Eye (tissue), 1 donor: ENCODE data around the gene UBL3.

Source experiments
- DNase-seq: peaks from one replicate; pipeline ENCODE4 v3.0.0-alpha.2; 2015

Gene UBL3

DNA sequence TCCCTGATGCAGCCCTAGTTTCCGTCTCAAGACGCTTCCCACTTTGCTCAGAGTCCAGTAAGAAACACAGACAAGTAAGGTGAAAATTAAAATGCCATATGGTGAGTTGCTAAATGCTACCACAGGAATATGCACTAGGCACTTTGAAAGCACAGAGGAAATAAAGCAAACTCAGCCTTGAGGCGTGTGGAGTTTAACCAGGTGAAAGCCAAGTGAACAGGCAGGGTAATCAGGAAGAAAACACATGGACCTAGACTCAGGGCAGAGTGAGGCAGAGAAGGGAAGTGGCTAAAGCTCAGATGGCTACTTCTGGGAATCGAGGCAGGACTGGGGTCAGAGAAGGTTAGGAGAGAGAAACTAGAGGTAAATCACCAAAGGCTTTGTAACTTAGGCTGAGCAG lies 5.4 kb upstream of the UBL3 start:
- no peak for DNase-seq

DNA sequence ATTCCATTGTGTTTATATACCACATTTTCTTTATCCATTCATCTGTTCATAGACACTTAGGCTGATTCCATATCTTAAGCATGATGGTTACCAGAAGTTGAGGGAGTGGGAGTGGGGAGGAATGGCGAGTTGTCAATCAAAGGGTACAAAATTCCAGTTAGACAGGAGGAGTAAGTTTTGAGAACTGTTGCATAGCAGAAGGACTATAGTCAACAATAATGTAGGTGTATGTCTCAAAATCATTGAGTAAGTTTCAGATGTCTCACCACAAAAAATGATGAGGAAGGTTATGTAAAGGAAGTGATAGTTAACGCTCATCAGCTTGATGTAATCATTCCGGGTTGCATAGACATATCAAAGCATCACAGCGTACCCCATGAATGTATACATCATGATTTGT lies 4.6 kb upstream of the UBL3 start:
- DNase-seq: no peak

DNA sequence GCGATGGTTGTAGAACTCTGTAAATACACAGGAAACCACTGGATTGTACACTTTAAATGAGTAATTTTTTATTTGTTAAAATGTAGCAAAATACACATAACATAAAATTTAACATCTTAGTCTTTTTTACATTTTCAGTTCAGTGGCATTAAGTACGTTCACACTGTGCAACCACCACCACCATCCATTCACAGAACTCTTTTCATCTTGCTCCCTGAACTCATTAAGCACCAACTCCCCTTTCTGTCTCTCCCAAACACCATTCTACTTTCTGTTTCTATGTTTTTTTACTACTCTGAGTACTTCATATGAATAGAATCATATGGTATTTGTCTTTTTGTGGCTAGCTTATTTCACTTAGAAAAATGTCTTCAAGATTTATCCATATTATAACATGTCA lies 2.7 kb upstream of the UBL3 start:
- no peak for DNase-seq

- no peak for DNase-seq
These were observed 2.1 kb upstream of the UBL3 start for GRCh38 chr13:29852472-29853054.

- DNase-seq: peak; percentile 89
These were observed 645 bp downstream of the UBL3 start for GRCh38 chr13:29849731-29850212.

DNA sequence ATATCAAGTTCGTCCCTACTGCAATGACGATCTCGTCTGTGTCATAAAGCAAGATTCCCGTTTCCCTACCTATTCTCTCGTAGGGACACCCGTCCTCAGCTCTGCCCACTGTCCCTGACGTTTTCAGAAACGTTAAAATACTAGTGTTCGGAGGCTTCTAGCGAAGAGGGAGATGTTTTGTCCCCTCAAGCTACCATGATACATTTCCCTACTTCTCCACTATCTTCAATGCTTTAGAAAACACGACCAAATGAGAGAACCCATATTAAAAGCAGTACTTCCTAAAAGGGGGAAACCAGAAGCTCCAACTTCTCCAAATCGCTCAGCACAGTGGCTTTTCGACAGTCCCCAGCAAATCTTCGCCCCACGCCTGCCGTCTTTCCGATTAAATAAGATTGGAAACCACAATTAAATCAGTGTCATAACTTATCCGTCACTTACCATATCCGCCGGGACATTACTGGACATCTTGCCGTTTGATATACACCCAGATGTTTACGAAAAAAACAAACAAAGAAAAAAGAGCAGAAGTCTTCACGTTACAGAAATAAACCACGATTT lies 1.3 kb downstream of the UBL3 start:
- peak; percentile 81 for DNase-seq

- DNase-seq: peak; percentile 81
These were observed 2.9 kb downstream of the UBL3 start for GRCh38 chr13:29847501-29847983.

- DNase-seq: peak; percentile 35
These were observed 3.8 kb downstream of the UBL3 start for GRCh38 chr13:29846475-29847256.

DNA sequence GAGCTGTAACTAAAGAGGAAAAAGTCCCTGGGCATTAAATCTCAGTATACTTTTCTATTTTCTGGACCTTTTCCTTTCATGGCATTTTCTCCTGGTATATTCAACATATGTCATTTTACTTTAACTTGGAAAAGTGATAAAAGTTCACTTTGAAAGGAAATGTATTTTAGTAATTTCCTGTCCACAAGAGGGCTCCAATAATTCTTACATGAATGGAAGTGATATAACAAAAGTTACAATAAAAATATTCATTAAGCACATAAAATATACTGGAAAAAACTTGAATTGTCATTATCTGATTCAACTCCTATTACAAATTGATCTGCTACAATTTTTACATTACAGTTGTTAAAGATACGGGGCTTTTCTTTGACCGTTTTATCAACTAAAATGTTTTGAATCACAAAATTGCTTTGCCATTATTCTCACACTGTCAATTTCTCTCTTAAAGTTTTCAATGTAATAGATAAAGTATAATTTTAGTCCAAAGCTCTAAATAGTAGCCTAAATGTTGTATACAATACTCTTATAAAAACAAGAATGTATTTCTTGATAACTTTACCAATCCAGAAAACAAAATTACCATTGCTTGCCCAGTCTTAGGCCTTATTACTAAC lies 4.9 kb downstream of the UBL3 start:
- DNase-seq: no peak

GRCh38 chr13:29844441-29844840 lies 6.0 kb downstream of the UBL3 start:
- no peak for DNase-seq

- DNase-seq: no peak
These were observed 9.8 kb downstream of the UBL3 start for GRCh38 chr13:29840585-29840984.

GRCh38 chr13:29835280-29836061 lies 14.9 kb downstream of the UBL3 start:
- no peak for DNase-seq

DNA sequence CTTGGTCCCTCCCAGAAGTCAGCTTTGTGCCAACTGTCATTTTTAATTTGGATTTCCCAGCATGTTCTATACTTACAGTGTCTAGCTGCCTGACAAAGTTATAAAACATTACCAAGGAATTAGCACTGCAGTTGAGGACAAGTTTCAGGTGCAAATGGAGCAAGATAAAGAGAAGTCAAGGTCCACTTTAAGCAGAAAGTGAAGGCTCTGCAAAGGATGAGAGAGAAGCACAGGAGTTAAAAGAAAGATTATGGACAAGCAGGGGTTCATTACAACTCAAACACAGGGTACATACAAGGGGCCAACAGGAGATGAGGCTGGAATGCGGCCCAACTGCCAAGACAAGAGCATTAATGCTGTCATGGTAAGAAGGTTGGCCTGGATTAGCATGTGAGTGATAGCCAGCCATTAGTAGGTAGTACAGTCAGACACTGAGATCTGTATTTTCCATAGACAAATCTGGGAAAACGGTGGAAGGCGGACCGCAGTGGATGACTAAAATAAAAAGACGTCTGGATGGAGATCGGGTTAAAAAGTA lies 17.6 kb downstream of the UBL3 start:
- DNase-seq: no peak

GRCh38 chr13:29830000-29830399 lies 20.4 kb downstream of the UBL3 start:
- no peak for DNase-seq

DNA sequence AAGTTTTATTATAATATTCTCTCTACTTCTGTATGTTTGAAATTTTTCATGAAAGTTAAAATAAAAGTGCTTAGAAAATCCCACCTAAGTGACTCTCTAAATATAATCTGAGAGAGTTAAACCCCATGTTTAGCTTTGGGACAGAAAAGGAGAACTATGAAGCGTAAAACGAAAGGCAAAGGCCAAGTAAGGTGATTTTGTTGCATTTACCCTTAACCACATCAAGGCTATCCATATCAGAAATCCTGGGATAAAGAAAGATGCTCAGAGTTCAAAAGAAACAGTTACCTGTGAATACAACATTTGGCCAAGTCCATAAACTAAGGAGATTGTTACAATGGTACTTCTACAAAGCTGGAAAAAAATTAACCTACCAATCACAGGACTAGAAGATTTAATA lies 31.3 kb downstream of the UBL3 start:
- no peak for DNase-seq

DNA sequence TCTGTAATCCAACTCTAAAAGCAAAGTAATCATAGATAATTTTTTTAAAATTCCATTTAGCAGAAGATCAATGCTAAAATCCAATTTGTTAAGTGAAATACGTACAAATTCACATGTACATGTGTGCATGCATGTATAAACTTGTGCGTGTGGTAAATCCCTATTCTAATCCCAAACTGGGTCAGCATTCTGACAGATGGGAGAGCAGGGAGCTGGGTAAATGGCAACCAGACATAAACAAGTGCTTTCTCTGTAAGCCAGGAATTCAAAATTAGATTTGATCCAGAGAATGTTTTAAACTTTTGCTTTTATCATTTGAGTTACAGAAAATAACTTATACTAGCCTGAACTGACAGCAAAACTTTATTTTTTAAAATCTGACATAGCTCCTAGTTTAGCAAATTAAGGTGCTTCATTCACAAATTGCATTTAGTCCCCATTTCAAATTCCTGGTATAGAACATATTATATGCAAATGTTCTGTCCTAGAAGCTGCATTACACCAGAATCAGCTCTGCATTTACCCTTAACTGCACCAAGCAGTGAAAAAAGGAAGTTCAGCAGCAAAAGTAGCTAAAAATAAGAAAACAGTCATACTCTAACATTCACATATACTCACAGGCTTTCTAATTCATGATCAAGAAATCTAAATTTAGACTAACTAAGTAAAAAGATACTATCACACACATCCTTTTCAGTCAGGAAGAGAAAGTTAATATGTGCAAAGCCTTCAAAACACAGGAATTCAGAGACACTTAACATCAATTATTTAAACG lies 32.6 kb downstream of the UBL3 start:
- DNase-seq: peak; percentile 45

DNA sequence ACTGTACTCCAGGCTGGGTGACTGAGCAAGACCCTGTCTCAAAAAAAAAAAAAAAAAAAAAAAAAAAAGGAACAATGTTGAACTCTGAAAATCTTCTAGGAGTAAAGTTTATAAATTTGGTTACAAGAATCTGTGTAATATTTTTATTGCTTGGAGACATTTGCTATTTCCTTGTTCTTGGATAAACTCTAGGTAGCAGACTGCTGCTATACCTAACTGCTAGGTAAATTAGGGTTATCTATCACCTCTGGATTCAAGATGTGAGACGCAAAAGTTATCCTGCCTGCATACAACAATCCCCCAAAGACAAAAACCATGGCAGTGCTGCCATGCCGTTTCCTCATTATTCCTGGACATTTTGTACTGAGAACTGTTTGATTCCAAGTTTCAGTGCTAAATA lies 33.7 kb downstream of the UBL3 start:
- no peak for DNase-seq

DNA sequence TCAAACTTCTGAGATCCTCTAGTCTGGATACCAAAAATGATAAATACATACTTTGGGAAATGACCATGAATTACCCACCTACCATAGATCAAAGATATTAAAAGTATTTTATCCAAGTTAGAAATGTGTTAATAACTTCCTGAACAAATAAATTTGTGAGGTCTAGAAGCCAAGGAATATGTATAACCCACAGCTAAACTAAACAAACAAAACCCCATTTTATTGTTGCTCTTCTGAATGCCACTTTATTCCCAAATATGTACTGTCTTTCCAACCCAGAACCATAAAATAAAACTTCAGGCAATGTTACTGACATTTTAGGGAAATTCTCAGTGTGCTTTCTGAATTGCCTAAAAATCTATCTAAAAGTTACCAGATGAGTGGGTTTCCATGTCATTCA lies 35.1 kb downstream of the UBL3 start:
- no peak for DNase-seq

GRCh38 chr13:29810898-29811297 lies 39.5 kb downstream of the UBL3 start:
- DNase-seq: no peak

GRCh38 chr13:29810145-29810742 lies 40.2 kb downstream of the UBL3 start:
- no peak for DNase-seq

- no peak for DNase-seq
These were observed 42.2 kb downstream of the UBL3 start for GRCh38 chr13:29808264-29808663.
